ENCODE data around the gene TUBG1.
A peak's percentile ranks its signal among the peaks of the same experiment; 100 is the strongest.
"Not testable (repeated sequence)": the region's sequence is repeated elsewhere in the genome, so short reads cannot be mapped to it uniquely, and the experiment has no call there.

The TUBG1 gene

DNA sequence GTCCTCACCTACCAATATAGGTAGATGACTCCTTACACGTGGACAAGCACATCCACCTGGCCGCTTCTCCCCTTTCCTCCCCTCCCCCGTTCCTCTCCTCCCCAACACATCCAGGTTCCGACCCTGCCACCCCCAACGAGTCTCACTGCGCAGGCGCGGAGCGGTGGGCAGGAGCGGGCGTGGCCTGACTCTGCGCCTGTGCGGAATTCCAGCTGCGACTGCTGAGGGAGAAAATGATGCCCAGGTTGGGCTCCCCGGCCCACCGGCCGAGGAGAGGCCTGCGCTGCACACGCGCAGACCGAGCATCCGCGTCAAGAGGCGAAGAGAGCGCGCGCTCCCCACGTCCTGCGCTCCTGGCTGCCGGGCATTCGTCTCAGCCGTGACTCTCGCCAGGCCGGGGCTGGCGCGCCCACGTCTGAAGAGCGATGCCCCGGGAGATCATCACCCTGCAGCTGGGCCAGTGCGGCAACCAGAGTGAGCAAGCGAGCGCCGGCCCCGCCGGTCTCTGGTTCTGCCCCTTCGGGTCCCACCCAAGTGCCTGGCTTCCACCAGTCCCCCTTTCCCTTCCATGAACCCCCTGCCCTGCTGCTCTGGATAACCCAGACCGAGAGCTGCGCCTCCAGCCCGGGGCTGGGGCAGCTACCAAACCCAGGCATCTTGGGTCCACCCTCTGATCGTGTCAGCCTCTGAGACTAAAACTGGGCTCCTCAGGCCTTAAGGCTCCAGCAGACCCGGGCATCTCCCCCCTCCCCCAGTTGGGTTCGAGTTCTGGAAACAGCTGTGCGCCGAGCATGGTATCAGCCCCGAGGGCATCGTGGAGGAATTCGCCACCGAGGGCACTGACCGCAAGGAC, 49.8 kb downstream of the TUBG1 start, which contains the start of gene TUBG2:
TUBG2 (plus strand) TSS at position 206 of the 853 bp plus-strand sequence; CDS start at position 426, 220 bp downstream.
- TF ChIP-seq MYC (IDR thresholded peaks at IDR 0.05; ENCODE audit: low read depth, low read length) (no peak), POLR2A (IDR thresholded peaks at IDR 0.05; ENCODE audit: extremely low read depth, insufficient read length) (peak; percentile 12)
- TF ChIP-seq, protein P1, sequence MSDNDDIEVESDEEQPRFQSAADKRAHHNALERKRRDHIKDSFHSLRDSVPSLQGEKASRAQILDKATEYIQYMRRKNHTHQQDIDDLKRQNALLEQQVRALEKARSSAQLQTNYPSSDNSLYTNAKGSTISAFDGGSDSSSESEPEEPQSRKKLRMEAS (IDR thresholded peaks at IDR 0.05; ENCODE audit: low read depth, low read length) = no peak
- DNase-seq (ENCODE audit: low read depth) = peak; percentile 83

DNA sequence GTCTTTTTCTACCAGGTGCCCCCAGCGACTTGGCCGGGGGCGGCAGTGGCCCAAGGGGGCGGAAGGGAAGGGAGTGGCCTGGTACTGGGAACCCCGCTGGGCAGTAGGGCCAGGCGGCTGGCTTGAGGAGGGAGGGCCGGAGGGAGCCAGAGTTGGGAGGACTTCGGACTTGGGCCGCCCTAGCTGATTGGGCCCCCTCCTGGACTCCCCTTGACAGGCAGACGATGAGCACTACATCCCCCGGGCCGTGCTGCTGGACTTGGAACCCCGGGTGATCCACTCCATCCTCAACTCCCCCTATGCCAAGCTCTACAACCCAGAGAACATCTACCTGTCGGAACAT, 50.4 kb downstream of the TUBG1 start:
- H3K4me3 ChIP-seq (ENCODE audit: low read depth, low read length); DNase-seq (ENCODE audit: low read depth): not testable (repeated sequence)

More for the DNA sequence above, 49.8 kb downstream of the TUBG1 start, which contains the start of gene TUBG2:
- peak within 1 kb of the TSS; percentile 69 for H3K4me3 ChIP-seq (ENCODE audit: low read depth, low read length)

DNA sequence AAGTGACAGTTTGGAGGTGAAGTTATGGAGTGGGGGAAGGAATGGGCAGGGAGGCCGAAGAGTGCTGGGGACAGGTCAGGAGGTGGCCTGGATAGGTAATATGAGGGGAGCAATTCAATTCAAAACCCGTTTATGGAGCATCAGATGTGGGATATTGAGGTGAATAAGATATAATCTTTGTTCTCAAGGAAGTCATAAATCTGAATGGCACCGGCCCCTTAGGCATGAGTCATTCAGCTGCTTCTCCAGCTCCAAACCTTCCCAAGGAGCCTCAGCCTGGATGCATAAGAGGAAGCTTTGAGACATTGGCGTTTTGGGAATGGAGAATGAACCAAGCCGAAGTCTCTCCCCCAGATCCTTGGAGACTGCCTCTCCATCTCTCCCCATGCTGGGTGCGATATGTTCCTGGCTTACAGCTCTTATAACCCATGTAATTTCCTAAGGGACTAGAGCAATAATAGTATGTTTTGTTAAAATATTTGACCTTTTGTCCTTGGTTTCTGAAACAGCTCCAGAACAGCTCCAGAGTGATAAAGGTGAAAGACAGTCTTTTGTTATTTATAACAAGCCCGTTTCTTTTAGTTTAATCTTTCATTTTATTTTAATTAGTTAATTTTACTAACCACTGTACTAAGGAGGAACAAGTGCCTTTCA, 51.3 kb downstream of the TUBG1 start:
- H3K4me3 ChIP-seq (ENCODE audit: low read depth, low read length) = no peak overlapping the region
- no peak for DNase-seq (ENCODE audit: low read depth)
- TF ChIP-seq, protein P2, sequence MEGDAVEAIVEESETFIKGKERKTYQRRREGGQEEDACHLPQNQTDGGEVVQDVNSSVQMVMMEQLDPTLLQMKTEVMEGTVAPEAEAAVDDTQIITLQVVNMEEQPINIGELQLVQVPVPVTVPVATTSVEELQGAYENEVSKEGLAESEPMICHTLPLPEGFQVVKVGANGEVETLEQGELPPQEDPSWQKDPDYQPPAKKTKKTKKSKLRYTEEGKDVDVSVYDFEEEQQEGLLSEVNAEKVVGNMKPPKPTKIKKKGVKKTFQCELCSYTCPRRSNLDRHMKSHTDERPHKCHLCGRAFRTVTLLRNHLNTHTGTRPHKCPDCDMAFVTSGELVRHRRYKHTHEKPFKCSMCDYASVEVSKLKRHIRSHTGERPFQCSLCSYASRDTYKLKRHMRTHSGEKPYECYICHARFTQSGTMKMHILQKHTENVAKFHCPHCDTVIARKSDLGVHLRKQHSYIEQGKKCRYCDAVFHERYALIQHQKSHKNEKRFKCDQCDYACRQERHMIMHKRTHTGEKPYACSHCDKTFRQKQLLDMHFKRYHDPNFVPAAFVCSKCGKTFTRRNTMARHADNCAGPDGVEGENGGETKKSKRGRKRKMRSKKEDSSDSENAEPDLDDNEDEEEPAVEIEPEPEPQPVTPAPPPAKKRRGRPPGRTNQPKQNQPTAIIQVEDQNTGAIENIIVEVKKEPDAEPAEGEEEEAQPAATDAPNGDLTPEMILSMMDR (IDR thresholded peaks at IDR 0.05; ENCODE audit: low read depth, low read length) = no peak
- TF ChIP-seq, protein P1 (IDR thresholded peaks at IDR 0.05; ENCODE audit: low read depth, low read length) = no peak
- TF ChIP-seq MYC (IDR thresholded peaks at IDR 0.05; ENCODE audit: low read depth, low read length) (no peak), POLR2A (IDR thresholded peaks at IDR 0.05; ENCODE audit: extremely low read depth, insufficient read length) (no peak)
